Activated effector memory CD4-positive, alpha-beta T cell treated with anti-CD3 and anti-CD28 coated beads, Interleukin-2, amount 50 U/mL, for 16 hours (primary cell): ENCODE data around the gene WWOX.

Experiments used
- DNase-seq: peaks from one replicate; pipeline ENCODE4 v3.0.0-alpha.2; 2020

Gene WWOX

GRCh38 chr16:78278056-78278450, 178.6 kb downstream of the WWOX start:
- DNase-seq = no peak

DNA sequence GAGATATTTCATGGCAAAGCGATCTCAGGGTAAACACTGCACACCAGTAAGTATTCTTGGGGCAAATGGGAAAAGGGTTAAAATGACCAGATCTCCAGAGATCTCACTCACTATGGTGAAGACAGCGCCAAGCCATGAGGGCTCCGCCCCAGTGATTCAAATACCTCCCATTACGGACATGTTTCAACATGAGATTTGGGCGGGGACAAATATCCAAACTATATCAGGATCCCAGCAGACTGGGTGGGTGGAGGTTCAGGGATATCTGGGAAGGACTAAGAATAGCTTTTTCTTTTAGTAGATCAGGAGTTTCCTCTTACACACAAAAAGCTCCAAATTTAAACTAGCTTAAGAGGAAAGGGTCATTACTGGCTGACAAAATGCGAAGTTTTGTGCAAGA, 181.7 kb downstream of the WWOX start:
- DNase-seq = no peak

- no peak for DNase-seq
Observed at GRCh38 chr16:78283548-78284251, 184.2 kb downstream of the WWOX start.

DNA sequence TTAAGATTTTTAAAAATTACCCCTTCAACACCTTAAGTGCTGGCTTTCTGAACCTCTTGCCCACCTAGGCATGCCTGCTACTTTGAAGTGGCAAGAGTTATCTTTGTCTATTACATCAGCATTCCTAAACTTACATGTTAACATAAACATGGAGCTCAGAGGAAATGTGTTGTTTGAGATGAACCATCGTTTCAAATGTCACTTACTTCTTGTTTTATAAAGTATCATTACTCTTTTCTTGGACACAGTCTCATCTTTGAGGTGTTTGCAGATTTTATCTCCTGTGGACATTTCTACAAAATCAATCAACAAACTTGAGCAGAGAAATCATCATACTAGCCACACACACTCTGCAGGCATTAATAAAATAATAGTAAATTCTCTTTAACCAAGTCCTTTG, 184.9 kb downstream of the WWOX start:
- DNase-seq = no peak

GRCh38 chr16:78284957-78285434, 185.5 kb downstream of the WWOX start:
- no peak for DNase-seq

DNA sequence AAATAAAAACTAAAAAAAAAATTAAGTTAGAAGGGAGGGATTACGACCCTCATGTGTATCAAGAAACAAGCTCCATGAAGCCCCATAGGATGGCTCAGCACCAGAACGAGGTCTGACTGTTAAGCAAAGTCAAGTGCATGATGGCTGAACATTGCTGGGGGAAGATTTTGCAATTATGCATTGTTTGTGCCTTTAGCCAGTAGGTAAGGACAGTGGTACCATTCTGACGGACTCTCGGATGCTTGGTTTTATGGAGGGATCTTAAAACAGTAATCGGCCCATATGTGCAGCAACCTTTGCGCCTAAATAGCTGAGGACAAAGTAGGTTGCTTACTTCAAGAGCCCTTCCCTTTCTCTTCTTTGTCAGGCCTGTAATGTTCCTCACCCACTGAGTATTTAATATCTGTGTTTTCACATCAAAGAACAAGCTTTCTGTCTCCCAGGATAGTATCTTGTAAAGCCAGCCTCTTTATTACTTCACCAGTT, 186.0 kb downstream of the WWOX start:
- DNase-seq = no peak

- DNase-seq = no peak
Observed at GRCh38 chr16:78286065-78286464, 186.6 kb downstream of the WWOX start.

DNA sequence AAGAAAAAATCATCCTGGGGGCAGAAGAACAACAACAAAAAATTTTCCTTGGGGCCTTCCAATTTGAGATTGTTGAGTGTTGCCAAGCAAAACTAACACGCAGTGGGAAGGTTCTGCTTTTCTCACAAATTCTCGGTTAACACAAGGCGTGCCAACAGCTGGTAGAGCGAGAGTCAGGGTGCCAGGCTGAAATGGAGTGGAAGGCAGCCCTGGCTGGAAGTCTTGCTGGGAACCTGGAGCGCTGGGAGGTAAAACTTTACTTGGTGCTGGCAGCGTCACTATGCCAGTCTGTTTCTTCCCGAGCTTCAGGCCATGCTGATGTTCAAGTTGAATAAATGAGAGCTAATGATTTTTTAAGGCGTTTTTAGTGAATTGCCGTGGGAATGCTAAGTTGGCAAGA, 189.4 kb downstream of the WWOX start:
- DNase-seq = no peak

GRCh38 chr16:78289373-78289772, 189.9 kb downstream of the WWOX start:
- DNase-seq = no peak

- DNase-seq = no peak
Observed at GRCh38 chr16:78289844-78290277, 190.4 kb downstream of the WWOX start.

- DNase-seq = no peak
Observed at GRCh38 chr16:78290395-78290794, 190.9 kb downstream of the WWOX start.

GRCh38 chr16:78290872-78291591, 191.6 kb downstream of the WWOX start:
- no peak for DNase-seq

- DNase-seq = no peak
Observed at GRCh38 chr16:78291604-78292003, 192.2 kb downstream of the WWOX start.

GRCh38 chr16:78292086-78292843, 192.8 kb downstream of the WWOX start:
- DNase-seq = no peak

GRCh38 chr16:78292844-78293380, 193.5 kb downstream of the WWOX start:
- no peak for DNase-seq

DNA sequence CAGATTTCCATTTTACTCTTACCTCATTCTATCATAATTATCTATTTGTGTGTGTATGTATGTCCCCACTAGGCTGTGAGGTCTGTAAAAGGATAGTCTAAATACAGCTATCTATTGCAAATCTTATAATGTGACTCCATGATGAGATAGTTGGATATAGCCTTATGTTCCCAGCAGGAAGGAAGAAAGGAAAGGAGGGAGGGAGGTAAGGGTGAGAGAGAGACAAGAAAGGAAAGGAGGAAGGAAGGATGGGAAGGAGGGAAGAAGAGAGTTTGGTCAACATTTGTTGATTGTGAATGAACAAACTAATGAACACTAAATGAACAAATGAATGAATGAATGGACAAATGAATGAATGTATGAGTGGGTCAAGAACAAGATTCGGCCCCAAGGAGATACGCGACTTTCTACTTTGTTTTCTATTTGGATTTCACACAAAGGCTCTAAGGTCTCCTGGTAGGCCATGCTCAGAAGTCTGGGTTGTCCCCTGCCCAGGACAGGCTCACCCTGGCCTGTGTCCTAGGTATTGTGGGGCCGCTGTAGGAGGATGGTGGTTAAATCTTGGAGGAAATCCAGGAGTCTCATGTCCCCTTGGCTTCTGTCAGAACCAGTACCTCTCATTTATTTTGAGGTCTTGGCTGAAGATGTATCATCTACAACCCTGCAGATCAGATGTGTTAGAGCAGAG, 195.2 kb downstream of the WWOX start:
- no peak for DNase-seq

DNA sequence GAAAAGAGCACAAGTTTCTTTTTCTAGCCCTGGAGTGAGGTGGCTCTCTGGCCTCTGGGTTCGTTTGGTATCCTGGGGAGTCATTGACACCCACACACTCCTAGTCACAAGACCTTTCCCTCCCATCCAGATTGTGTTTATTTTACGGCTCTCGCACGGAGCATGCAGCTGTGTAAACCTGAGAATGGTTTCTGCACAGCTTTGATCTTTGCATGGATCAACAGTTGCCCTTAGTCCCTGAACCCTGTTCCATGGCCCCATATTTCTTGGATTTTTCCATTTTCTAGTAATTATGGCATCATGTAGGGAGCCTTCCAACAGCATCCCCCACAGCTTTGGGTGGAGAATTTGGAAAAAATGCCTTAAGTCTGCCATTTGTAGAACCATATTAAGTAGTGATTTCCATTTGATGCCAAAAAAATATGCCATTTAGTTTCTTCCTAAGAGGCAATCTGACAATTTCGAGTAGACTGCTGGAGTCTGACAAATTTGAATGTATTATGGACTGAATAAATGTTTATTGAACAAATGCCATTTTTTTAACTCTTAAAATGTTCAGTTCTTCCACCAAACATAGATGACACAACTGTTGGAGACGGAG, 197.7 kb downstream of the WWOX start:
- DNase-seq = no peak

GRCh38 chr16:78298986-78299385, 199.5 kb downstream of the WWOX start:
- no peak for DNase-seq

GRCh38 chr16:78300469-78300868, 201.0 kb downstream of the WWOX start:
- no peak for DNase-seq

DNA sequence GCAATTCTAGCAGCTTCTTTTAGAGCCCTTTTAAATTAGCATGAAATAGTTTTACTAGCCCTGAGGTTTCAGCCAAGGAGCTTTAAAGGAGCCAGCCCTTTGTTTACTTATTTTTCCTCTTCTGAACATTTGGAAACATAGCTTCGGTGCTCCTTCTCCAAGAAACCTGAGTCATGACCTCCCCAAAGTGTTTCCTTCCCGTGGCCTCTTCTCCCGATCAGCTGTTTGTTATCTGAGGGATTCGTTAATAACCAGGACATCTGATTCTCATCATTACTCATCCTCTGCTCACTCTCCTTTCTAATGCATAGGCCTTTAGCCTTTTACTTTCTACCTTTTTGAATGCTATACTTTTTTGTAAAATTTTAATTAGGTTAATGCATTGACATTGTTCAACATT, 204.5 kb downstream of the WWOX start:
- no peak for DNase-seq

DNA sequence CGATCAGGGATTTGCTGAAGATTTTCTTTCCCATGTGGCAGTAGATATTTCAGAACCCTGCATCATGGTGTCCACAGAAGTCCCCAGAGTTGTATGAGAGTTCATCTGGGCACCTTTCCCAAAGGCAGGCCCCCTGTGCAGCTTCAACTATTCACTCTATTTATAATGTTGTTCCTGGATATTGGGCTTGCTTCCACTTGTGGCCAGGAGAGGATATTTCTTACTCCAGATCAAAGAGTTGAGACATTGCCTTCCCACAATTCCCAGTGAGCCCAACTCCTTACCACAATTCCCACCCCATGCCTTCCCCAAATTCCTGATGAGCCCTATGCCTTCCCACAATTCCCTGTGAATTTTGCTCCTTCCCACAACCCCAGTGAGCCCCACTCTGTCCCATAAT, 206.9 kb downstream of the WWOX start:
- no peak for DNase-seq

GRCh38 chr16:78307824-78308528, 208.5 kb downstream of the WWOX start:
- DNase-seq = no peak
